ENCODE data around the gene BCL11A.

Gene BCL11A

DNA sequence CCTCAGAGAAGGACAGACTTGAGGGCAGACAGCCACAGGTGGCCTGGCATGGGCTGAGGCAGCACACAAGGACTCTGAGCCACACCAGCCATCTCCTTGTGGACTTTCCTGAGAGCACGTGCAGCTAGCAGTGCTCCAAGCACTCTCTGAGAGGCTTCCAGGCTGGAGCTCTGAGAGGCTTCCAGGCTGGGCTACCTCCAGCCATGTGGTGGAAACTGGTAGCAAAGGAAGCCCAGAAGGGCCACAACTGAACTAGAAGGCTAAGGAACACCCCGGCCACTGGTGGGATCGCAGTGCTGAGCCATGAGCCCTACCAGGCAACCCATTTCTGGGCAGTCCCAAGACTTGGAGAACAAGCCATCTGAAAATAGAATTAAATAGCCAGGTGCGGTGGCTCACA lies 39.5 kb downstream of the BCL11A start:
- WGBS, result 94% methylated on average over 4 of the region's 4 CpGs

GRCh38 chr2:60513191-60513590 lies 40.3 kb downstream of the BCL11A start:
- Histone ChIP-seq H3K27me3 (ENCODE audit: insufficient read depth, low read length) (no peaks in the 10 kb centered on the region), H3K9ac (ENCODE audit: low read depth, low read length) (no peak overlapping the region), H3K27ac (ENCODE audit: low read depth, low read length) (no peak overlapping the region), H3K9me3 (ENCODE audit: insufficient read depth, low read depth, low read length) (no peaks in the 10 kb centered on the region), H3K4me3 (ENCODE audit: low read length) (no peak overlapping the region), H3K36me3 (ENCODE audit: insufficient read depth, low read length) (no peaks in the 10 kb centered on the region), H3K4me1 (ENCODE audit: insufficient read depth, low read length) (peaks cover 91% of the 10 kb centered on the region)
- 90% methylated on average over 5 of the region's 5 CpGs for WGBS

More for the DNA sequence above, 39.5 kb downstream of the BCL11A start:
- Histone ChIP-seq H3K27ac (ENCODE audit: low read depth, low read length) (no peak overlapping the region), H3K9me3 (ENCODE audit: insufficient read depth, low read depth, low read length) (no peaks in the 10 kb centered on the region), H3K27me3 (ENCODE audit: insufficient read depth, low read length) (no peaks in the 10 kb centered on the region), H3K36me3 (ENCODE audit: insufficient read depth, low read length) (0 out of 2 replicates have a peak, but pooled peaks cover 5% of the 10 kb centered on the region), H3K4me1 (ENCODE audit: insufficient read depth, low read length) (peaks cover 91% of the 10 kb centered on the region), H3K4me3 (ENCODE audit: low read length) (no peak overlapping the region), H3K9ac (ENCODE audit: low read depth, low read length) (no peak overlapping the region)

DNA sequence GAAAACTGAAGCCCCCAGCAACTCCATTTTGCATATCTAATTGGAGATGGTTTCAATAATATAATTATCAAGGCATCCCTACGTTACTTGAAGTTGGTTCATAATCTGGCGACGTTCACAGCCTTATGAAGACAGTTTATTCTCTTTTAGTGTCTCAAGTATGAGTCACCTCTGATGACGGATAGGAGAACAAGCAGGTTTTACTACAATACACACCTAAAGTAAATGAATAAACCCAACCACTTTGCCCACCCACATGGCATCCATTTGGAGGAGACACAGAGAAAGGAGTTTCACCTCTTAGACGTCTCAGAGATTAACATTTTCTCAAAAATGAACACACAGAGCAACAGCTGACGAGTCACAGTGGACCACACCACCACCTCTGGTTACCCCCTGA lies 40.8 kb downstream of the BCL11A start:
- no peak overlapping the region for H3K4me3 ChIP-seq (ENCODE audit: low read length)
- peaks cover 91% of the 10 kb centered on the region for H3K4me1 ChIP-seq (ENCODE audit: insufficient read depth, low read length)
- no peak overlapping the region for H3K27ac ChIP-seq (ENCODE audit: low read depth, low read length)
- no peaks in the 10 kb centered on the region for H3K9me3 ChIP-seq (ENCODE audit: insufficient read depth, low read depth, low read length)
- no peak overlapping the region for H3K9ac ChIP-seq (ENCODE audit: low read depth, low read length)
- 88% methylated on average over 6 of the region's 6 CpGs for WGBS
- no peaks in the 10 kb centered on the region for H3K36me3 ChIP-seq (ENCODE audit: insufficient read depth, low read length)
- H3K27me3 ChIP-seq (ENCODE audit: insufficient read depth, low read length), result no peaks in the 10 kb centered on the region

GRCh38 chr2:60512062-60512622 lies 41.3 kb downstream of the BCL11A start:
- H3K4me3 ChIP-seq (ENCODE audit: low read length), result no peak overlapping the region
- no peak overlapping the region for H3K27ac ChIP-seq (ENCODE audit: low read depth, low read length)
- H3K9me3 ChIP-seq (ENCODE audit: insufficient read depth, low read depth, low read length), result no peaks in the 10 kb centered on the region
- no peaks in the 10 kb centered on the region for H3K27me3 ChIP-seq (ENCODE audit: insufficient read depth, low read length)
- no peaks in the 10 kb centered on the region for H3K36me3 ChIP-seq (ENCODE audit: insufficient read depth, low read length)
- H3K9ac ChIP-seq (ENCODE audit: low read depth, low read length), result no peak overlapping the region
- WGBS, result 90% methylated on average over 4 of the region's 4 CpGs
- H3K4me1 ChIP-seq (ENCODE audit: insufficient read depth, low read length), result peaks cover 89% of the 10 kb centered on the region

DNA sequence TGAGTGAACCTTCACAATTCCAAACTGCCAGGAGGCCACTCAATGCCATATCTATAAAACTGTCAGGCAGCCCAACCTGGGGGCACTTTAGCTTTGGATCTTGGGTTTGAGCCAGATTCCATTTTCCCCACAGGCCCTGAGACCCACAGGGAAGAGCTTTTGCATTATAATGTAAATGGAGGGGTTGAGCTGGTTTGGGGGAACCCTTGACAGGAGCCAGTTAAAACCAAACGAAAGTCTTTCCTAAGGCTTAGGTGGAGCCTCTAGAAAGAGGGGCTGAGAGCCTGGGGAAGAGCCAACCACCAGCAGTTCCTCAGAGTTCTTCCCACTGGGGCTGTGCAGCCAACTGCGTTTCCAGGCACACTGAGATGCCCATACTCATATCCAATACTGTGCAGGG lies 42.7 kb downstream of the BCL11A start:
- no peak overlapping the region for H3K9ac ChIP-seq (ENCODE audit: low read depth, low read length)
- no peak overlapping the region for H3K4me3 ChIP-seq (ENCODE audit: low read length)
- H3K9me3 ChIP-seq (ENCODE audit: insufficient read depth, low read depth, low read length), result no peaks in the 10 kb centered on the region
- H3K27me3 ChIP-seq (ENCODE audit: insufficient read depth, low read length), result no peaks in the 10 kb centered on the region
- peaks cover 83% of the 10 kb centered on the region for H3K4me1 ChIP-seq (ENCODE audit: insufficient read depth, low read length)
- no peaks in the 10 kb centered on the region for H3K36me3 ChIP-seq (ENCODE audit: insufficient read depth, low read length)
- no peak overlapping the region for H3K27ac ChIP-seq (ENCODE audit: low read depth, low read length)
- 51% methylated on average over 2 of the region's 2 CpGs for WGBS

- peak overlapping the region; percentile 47; the same call in 1 of the 2 replicates for H3K27ac ChIP-seq (ENCODE audit: low read depth, low read length)
- peaks cover 78% of the 10 kb centered on the region for H3K4me1 ChIP-seq (ENCODE audit: insufficient read depth, low read length)
- H3K27me3 ChIP-seq (ENCODE audit: insufficient read depth, low read length), result no peaks in the 10 kb centered on the region
- H3K9me3 ChIP-seq (ENCODE audit: insufficient read depth, low read depth, low read length), result no peaks in the 10 kb centered on the region
- no peak overlapping the region for H3K4me3 ChIP-seq (ENCODE audit: low read length)
- no peaks in the 10 kb centered on the region for H3K36me3 ChIP-seq (ENCODE audit: insufficient read depth, low read length)
- 79% methylated on average over 8 of the region's 8 CpGs for WGBS
- no peak overlapping the region for H3K9ac ChIP-seq (ENCODE audit: low read depth, low read length)
Measured at GRCh38 chr2:60509066-60509465, 44.4 kb downstream of the BCL11A start.

DNA sequence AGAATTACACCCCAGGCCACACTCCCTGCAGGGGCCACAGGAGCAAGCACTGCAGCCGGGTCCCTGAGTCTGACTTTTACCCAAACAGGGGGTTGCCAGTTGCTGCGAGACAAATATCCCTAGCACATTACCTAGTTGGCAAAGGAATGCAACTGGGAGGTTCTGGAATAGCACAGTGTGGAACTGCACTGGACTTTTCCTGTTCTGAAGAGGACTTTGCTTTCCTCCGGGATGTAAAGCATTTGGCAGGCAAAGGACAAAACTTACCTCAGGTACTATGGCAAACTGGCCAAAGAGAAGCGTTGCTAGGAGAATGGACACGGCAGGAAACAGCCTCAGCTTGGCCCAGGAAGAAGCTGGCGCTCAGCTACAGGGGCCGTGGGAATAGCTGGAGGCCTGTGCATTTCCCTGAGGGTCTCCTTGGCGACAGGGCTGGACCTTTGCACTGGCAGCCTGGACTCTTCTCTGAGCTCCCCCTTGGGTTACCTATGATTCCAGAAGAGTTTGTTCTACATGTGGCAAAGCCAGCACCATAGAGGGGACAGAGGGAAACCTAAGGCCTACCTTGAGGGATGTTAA lies 45.0 kb downstream of the BCL11A start:
- Histone ChIP-seq H3K27ac (ENCODE audit: low read depth, low read length) (peak overlapping the region; percentile 47; the same call in 1 of the 2 replicates), H3K4me1 (ENCODE audit: insufficient read depth, low read length) (peaks cover 72% of the 10 kb centered on the region)

GRCh38 chr2:60507211-60507965 lies 46.1 kb downstream of the BCL11A start:
- Histone ChIP-seq H3K9me3 (ENCODE audit: insufficient read depth, low read depth, low read length) (no peaks in the 10 kb centered on the region), H3K27me3 (ENCODE audit: insufficient read depth, low read length) (no peaks in the 10 kb centered on the region), H3K4me1 (ENCODE audit: insufficient read depth, low read length) (peaks cover 65% of the 10 kb centered on the region), H3K36me3 (ENCODE audit: insufficient read depth, low read length) (no peaks in the 10 kb centered on the region), H3K4me3 (ENCODE audit: low read length) (no peak overlapping the region), H3K9ac (ENCODE audit: low read depth, low read length) (no peak overlapping the region), H3K27ac (ENCODE audit: low read depth, low read length) (peak overlapping the region; percentile 7; the same call in 1 of the 2 replicates)
- WGBS, result 83% methylated on average over 8 of the region's 9 CpGs

More for the DNA sequence above, 45.0 kb downstream of the BCL11A start:
- Histone ChIP-seq H3K4me3 (ENCODE audit: low read length) (no peak overlapping the region), H3K27me3 (ENCODE audit: insufficient read depth, low read length) (no peaks in the 10 kb centered on the region), H3K9me3 (ENCODE audit: insufficient read depth, low read depth, low read length) (no peaks in the 10 kb centered on the region), H3K36me3 (ENCODE audit: insufficient read depth, low read length) (no peaks in the 10 kb centered on the region), H3K9ac (ENCODE audit: low read depth, low read length) (no peak overlapping the region)
- 79% methylated on average over 8 of the region's 8 CpGs for WGBS

DNA sequence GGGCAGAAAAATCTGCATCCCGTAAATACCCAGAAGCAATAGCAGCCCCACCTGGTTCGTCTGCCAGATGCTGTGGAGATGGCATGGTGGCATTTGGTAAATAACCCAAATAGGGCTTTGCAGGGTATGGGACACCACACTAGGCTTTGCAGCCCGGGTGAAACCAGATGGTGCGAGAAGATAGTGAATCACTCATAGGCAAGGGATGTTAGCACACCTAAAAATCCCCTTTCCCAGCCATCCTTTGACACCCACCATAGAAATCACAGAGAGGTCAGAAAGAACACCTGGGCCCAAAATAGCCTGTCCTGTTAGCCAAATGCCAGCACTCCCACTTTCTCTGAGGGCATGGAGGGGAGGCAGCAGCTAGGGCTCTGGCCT lies 47.6 kb downstream of the BCL11A start:
- Histone ChIP-seq H3K36me3 (ENCODE audit: insufficient read depth, low read length) (peaks cover 2% of the 10 kb centered on the region; the same call in 1 of the 2 replicates), H3K4me3 (ENCODE audit: low read length) (no peak overlapping the region), H3K27ac (ENCODE audit: low read depth, low read length) (no peak overlapping the region), H3K4me1 (ENCODE audit: insufficient read depth, low read length) (peaks cover 51% of the 10 kb centered on the region), H3K27me3 (ENCODE audit: insufficient read depth, low read length) (no peaks in the 10 kb centered on the region), H3K9ac (ENCODE audit: low read depth, low read length) (no peak overlapping the region), H3K9me3 (ENCODE audit: insufficient read depth, low read depth, low read length) (no peaks in the 10 kb centered on the region)
- WGBS, result 93% methylated on average over 4 of the region's 4 CpGs

GRCh38 chr2:60505240-60505879 lies 48.1 kb downstream of the BCL11A start:
- H3K4me1 ChIP-seq (ENCODE audit: insufficient read depth, low read length), result peaks cover 46% of the 10 kb centered on the region
- H3K27me3 ChIP-seq (ENCODE audit: insufficient read depth, low read length), result no peaks in the 10 kb centered on the region
- no peak overlapping the region for H3K27ac ChIP-seq (ENCODE audit: low read depth, low read length)
- H3K4me3 ChIP-seq (ENCODE audit: low read length), result no peak overlapping the region
- H3K9me3 ChIP-seq (ENCODE audit: insufficient read depth, low read depth, low read length), result no peaks in the 10 kb centered on the region
- H3K36me3 ChIP-seq (ENCODE audit: insufficient read depth, low read length), result peaks cover 3% of the 10 kb centered on the region; the same call in 1 of the 2 replicates
- no peak overlapping the region for H3K9ac ChIP-seq (ENCODE audit: low read depth, low read length)
- WGBS, result 88% methylated on average over 10 of the region's 10 CpGs

DNA sequence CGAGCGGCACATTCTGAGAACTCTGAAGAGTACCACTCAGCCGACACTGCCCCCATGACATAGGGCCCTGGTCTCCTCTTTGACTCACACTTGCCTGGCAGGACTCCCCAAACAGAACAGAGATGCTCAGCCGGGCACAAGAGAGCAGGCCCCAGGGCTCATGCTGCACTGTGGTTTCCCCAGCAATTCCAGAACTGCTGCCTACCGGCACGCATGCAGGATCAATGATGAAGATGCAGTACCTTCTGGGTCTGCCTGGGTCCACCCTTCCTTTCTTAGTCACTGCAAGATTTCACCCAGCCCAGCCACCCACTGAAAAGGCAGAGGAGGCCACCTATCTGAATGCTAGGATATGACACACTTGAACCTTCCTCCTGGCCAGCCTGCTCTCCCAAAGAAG lies 49.4 kb downstream of the BCL11A start:
- Histone ChIP-seq H3K4me3 (ENCODE audit: low read length) (no peak overlapping the region), H3K27me3 (ENCODE audit: insufficient read depth, low read length) (no peaks in the 10 kb centered on the region), H3K4me1 (ENCODE audit: insufficient read depth, low read length) (peaks cover 32% of the 10 kb centered on the region), H3K36me3 (ENCODE audit: insufficient read depth, low read length) (peaks cover 3% of the 10 kb centered on the region; the same call in 1 of the 2 replicates), H3K9ac (ENCODE audit: low read depth, low read length) (no peak overlapping the region), H3K9me3 (ENCODE audit: insufficient read depth, low read depth, low read length) (no peaks in the 10 kb centered on the region), H3K27ac (ENCODE audit: low read depth, low read length) (no peak overlapping the region)
- 94% methylated on average over 6 of the region's 6 CpGs for WGBS
